Calu3 (cell line): ENCODE results near the gene SLC2A1. TPM values are rescaled to one million over a fixed set of nuclear protein-coding genes. Genes with fewer than 3 reads are reported as not detected.

ENCODE experiments used
- BruUV-seq: library from RNA; stranded (reverse); fragments of 400-500 nt; replicated peaks from 2 replicates; lab custom pipeline; 2021; lab: Mats Ljungman, UMichigan
- CTCF ChIA-PET: fragments of 300-600 bp; sonication (Branson Sonifier 250); formaldehyde crosslinking; loops from one replicate; lab custom pipeline; 2022; ENCODE audit warnings: antibody characterized with exemption; lab: Charles Lee
- DNase-seq: peaks from one replicate; pipeline ENCODE4 v3.0.0; 2022
- H3K27ac Mint-ChIP-seq: one replicate; pipeline ENCODE4 v1.8.0; 2022; ENCODE audit warnings: mixed read lengths; ENCODE audit not compliant: unreplicated experiment
- H3K27me3 Mint-ChIP-seq: one replicate; pipeline ENCODE4 v1.8.0; 2022; ENCODE audit warnings: mixed read lengths; ENCODE audit not compliant: unreplicated experiment
- H3K36me3 Mint-ChIP-seq: one replicate; pipeline ENCODE4 v1.8.0; 2022; ENCODE audit warnings: mild to moderate bottlenecking, moderate library complexity, mixed read lengths; ENCODE audit not compliant: insufficient read depth, unreplicated experiment
- H3K4me1 Mint-ChIP-seq: one replicate; pipeline ENCODE4 v1.8.0; 2022; ENCODE audit warnings: mild to moderate bottlenecking, low read depth, mixed read lengths; ENCODE audit not compliant: unreplicated experiment
- H3K4me3 Mint-ChIP-seq: one replicate; pipeline ENCODE4 v1.8.0; 2022; ENCODE audit warnings: mild to moderate bottlenecking, low read depth, moderate library complexity, mixed read lengths; ENCODE audit not compliant: unreplicated experiment
- H3K9me3 Mint-ChIP-seq: one replicate; pipeline ENCODE4 v1.8.0; 2022; ENCODE audit warnings: low read depth, mixed read lengths; ENCODE audit not compliant: unreplicated experiment
- CTCF ChIP-seq: fragments of 200-600 bp; IDR thresholded peaks from one replicate; pipeline ENCODE4 v1.8.0; 2022; ENCODE audit warnings: antibody characterized with exemption; ENCODE audit not compliant: unreplicated experiment
- intact Hi-C: fragments of 100-400 bp; cut with micrococcal nuclease; formaldehyde crosslinking; loops from one replicate; pipeline ENCODE4 v1.10.0; 2022; ENCODE audit not compliant: unreplicated experiment
- total RNA-seq: library from RNA; stranded (reverse); gene quantifications from 2 replicates; pipeline ENCODE4 v1.2.3, GENCODE V29; 2022

Gene SLC2A1
- total RNA-seq, 1 experiment from 2014 or later, result 183 TPM

- no peak for DNase-seq
- Mint-ChIP-seq H3K4me1 (peaks cover 40% of the 10 kb centered on the region), H3K27me3 (no peaks in the 10 kb centered on the region), H3K9me3 (no peaks in the 10 kb centered on the region), H3K36me3 (peaks cover 97% of the 10 kb centered on the region), H3K4me3 (no peak overlapping the region), H3K27ac (peak overlapping the region; percentile 10)
- BruUV-seq, result no TSS peak
- intact Hi-C loops, result no loop called here
- CTCF ChIA-PET, result interaction anchor here (0.9 kb wide), 1 partner anchor 10 kb away, joined by 3 read pairs; no protein-coding TSS in a partner anchor
- no peak for TF ChIP-seq CTCF
Observed at GRCh38 chr1:42927920-42928505, 30.7 kb downstream of the SLC2A1 start.

GRCh38 chr1:42927274-42927841 is 31.3 kb downstream of the SLC2A1 start:
- H3K27me3 Mint-ChIP-seq, result no peaks in the 10 kb centered on the region
- intact Hi-C loops, result no loop called here
- no peak overlapping the region for H3K4me3 Mint-ChIP-seq
- CTCF ChIA-PET, result interaction anchor here (0.6 to 0.9 kb wide), 2 partner anchors 11 to 44 kb away, joined by 3 to 6 read pairs; no protein-coding TSS in a partner anchor
- no peak for DNase-seq
- H3K27ac Mint-ChIP-seq, result no peak overlapping the region
- peaks cover 93% of the 10 kb centered on the region for H3K36me3 Mint-ChIP-seq
- no TSS peak for BruUV-seq
- H3K9me3 Mint-ChIP-seq, result no peaks in the 10 kb centered on the region
- peaks cover 40% of the 10 kb centered on the region for H3K4me1 Mint-ChIP-seq
- no peak for TF ChIP-seq CTCF

DNA sequence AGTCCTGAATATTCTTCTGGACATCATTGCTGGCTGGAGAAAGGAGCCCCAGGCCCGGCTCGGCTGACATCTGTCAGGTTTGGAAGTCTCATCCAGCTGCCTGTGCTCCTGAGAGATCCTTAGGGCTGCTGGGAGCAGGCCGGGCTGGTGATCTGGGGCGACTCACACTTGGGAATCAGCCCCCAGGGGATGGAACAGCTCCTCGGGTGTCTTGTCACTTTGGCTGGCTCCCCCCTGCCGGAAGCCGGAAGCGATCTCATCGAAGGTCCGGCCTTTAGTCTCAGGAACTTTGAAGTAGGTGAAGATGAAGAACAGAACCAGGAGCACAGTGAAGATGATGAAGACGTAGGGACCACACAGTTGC is 31.8 kb downstream of the SLC2A1 start:
- Mint-ChIP-seq H3K27ac (no peak overlapping the region), H3K36me3 (peaks cover 88% of the 10 kb centered on the region), H3K9me3 (no peaks in the 10 kb centered on the region), H3K4me3 (no peak overlapping the region), H3K27me3 (no peaks in the 10 kb centered on the region), H3K4me1 (peaks cover 37% of the 10 kb centered on the region)
- no TSS peak for BruUV-seq
- no peak for DNase-seq
- no peak for TF ChIP-seq CTCF
- CTCF ChIA-PET, result no interaction called here
- intact Hi-C loops, result no loop called here

- TSS peak; percentile 17 for BruUV-seq
- TF ChIP-seq CTCF, result no peak
- H3K9me3 Mint-ChIP-seq, result no peaks in the 10 kb centered on the region
- H3K27me3 Mint-ChIP-seq, result no peaks in the 10 kb centered on the region
- DNase-seq, result no peak
- peaks cover 32% of the 10 kb centered on the region for H3K4me1 Mint-ChIP-seq
- H3K4me3 Mint-ChIP-seq, result no peak overlapping the region
- intact Hi-C loops, result no loop called here
- CTCF ChIA-PET, result no interaction called here
- H3K36me3 Mint-ChIP-seq, result peaks cover 85% of the 10 kb centered on the region
- H3K27ac Mint-ChIP-seq, result no peak overlapping the region
Observed at GRCh38 chr1:42926235-42926878, 32.3 kb downstream of the SLC2A1 start.
